Parathyroid adenoma (tissue), 2 donors: ENCODE data around the gene DGCR2.

ENCODE experiments used
- H2AFZ ChIP-seq: fragments of 300-600 bp; sonication (generic); one replicate; pipeline ENCODE4 v1.7.0; 2017; ENCODE audit warnings: antibody characterized with exemption, mild to moderate bottlenecking
- H3K27ac ChIP-seq: fragments of 300-600 bp; sonication (generic); one replicate; pipeline ENCODE4 v1.7.0; 2017
- H3K27me3 ChIP-seq: fragments of 300-600 bp; sonication (generic); one replicate; pipeline ENCODE4 v1.7.0; 2017; ENCODE audit warnings: low read length; ENCODE audit not compliant: control insufficient read depth, insufficient read depth
- H3K36me3 ChIP-seq: fragments of 300-600 bp; sonication (generic); one replicate; pipeline ENCODE4 v1.7.0; 2017; ENCODE audit warnings: low read length; ENCODE audit not compliant: control insufficient read depth, insufficient read depth
- H3K4me1 ChIP-seq: fragments of 300-600 bp; sonication (generic); one replicate; pipeline ENCODE4 v1.7.0; 2017; ENCODE audit warnings: control low read depth
- H3K4me2 ChIP-seq: fragments of 300-600 bp; sonication (generic); one replicate; pipeline ENCODE4 v1.7.0; 2017; ENCODE audit warnings: low read length
- H3K4me3 ChIP-seq: fragments of 300-600 bp; sonication (generic); one replicate; pipeline ENCODE4 v1.7.0; 2017; ENCODE audit warnings: low read depth, low read length
- H3K79me2 ChIP-seq: fragments of 300-600 bp; sonication (generic); one replicate; pipeline ENCODE4 v1.7.0; 2017; ENCODE audit warnings: control low read depth
- H3K9ac ChIP-seq: fragments of 300-600 bp; sonication (generic); one replicate; pipeline ENCODE4 v1.7.0; 2017; ENCODE audit warnings: mild to moderate bottlenecking
- H3K9me3 ChIP-seq: fragments of 300-600 bp; sonication (generic); one replicate; pipeline ENCODE4 v1.7.0; 2017; ENCODE audit warnings: low read length; ENCODE audit not compliant: control insufficient read depth
- TF ChIP-seq, protein P1 (sequence below): fragments of 300-600 bp; sonication (generic); IDR thresholded peaks from one replicate; pipeline ENCODE4 v1.7.0; 2017; ENCODE audit warnings: antibody characterized with exemption, mild to moderate bottlenecking
- donor health status: primary hyperparathyroidism.

Gene DGCR2

DNA sequence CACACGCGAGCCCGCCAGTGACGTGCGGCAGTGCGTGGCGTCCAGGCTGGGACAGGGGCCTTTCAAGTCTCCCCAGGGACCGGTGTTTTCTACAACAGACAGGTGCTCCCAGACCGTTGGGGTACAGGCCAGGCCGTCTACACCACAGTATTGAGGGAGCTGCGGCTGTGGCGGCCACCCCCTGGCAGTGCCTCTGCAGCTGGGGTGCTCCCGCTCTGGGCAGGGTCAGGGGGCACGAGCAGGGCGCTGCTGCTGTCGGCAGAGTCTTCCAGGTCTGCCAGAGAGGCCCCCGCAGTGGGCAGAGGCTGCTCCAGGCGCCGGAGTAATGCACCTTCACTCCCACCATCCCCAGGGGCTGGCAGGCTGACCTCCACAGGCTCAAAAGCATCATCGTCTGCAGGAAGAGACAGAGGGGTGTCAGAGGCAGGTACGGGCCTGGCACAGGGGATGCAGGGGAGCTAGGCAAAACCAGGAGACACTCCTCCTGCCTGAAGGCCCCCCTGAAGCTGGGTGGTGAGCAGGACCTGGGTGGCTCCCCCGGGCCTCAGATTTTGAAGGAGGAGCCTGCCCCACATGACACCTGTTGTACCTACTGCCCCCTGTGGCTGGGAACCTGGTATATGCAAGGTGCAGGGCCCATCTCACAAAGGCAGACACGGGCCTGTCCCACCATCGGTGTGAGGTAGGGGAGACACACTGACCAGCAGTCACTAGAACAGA, 83.3 kb downstream of the DGCR2 start:
- H3K4me1 ChIP-seq: no peaks in the 10 kb centered on the region
- H3K27ac ChIP-seq: no peak overlapping the region
- TF ChIP-seq, protein P1, sequence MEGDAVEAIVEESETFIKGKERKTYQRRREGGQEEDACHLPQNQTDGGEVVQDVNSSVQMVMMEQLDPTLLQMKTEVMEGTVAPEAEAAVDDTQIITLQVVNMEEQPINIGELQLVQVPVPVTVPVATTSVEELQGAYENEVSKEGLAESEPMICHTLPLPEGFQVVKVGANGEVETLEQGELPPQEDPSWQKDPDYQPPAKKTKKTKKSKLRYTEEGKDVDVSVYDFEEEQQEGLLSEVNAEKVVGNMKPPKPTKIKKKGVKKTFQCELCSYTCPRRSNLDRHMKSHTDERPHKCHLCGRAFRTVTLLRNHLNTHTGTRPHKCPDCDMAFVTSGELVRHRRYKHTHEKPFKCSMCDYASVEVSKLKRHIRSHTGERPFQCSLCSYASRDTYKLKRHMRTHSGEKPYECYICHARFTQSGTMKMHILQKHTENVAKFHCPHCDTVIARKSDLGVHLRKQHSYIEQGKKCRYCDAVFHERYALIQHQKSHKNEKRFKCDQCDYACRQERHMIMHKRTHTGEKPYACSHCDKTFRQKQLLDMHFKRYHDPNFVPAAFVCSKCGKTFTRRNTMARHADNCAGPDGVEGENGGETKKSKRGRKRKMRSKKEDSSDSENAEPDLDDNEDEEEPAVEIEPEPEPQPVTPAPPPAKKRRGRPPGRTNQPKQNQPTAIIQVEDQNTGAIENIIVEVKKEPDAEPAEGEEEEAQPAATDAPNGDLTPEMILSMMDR: no peak
- no peaks in the 10 kb centered on the region for H3K79me2 ChIP-seq
- no peak overlapping the region for H3K9ac ChIP-seq
- H3K4me2 ChIP-seq: no peak overlapping the region
- no peaks in the 10 kb centered on the region for H3K36me3 ChIP-seq
- H2AFZ ChIP-seq: no peak overlapping the region
- no peaks in the 10 kb centered on the region for H3K9me3 ChIP-seq
- no peak overlapping the region for H3K4me3 ChIP-seq
- no peaks in the 10 kb centered on the region for H3K27me3 ChIP-seq

DNA sequence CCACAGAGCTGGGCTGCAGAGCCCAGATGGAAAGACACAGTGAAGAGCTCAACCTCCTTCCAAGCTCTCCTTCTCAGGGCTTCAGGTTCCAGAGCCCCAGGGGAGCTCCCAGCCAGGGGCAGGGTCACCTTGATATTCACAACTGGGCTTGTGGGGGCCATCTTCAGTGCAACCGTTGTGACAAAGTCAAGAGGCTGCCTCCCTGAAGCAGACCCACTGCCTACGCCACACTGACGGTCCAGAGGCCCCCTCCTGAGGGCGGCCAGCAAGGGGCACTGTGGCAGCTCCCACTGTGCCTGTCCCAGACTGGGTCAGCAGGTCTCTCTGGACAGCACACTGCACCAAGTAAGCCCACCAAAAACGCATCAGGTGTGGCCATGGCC, 84.1 kb downstream of the DGCR2 start:
- no peak overlapping the region for H3K27ac ChIP-seq
- H3K36me3 ChIP-seq: no peaks in the 10 kb centered on the region
- no peak overlapping the region for H3K9ac ChIP-seq
- H3K4me3 ChIP-seq: no peak overlapping the region
- H3K9me3 ChIP-seq: no peaks in the 10 kb centered on the region
- no peak overlapping the region for H2AFZ ChIP-seq
- H3K4me1 ChIP-seq: no peaks in the 10 kb centered on the region
- H3K27me3 ChIP-seq: no peaks in the 10 kb centered on the region
- no peak overlapping the region for H3K4me2 ChIP-seq
- no peaks in the 10 kb centered on the region for H3K79me2 ChIP-seq
- TF ChIP-seq, protein P1: no peak

DNA sequence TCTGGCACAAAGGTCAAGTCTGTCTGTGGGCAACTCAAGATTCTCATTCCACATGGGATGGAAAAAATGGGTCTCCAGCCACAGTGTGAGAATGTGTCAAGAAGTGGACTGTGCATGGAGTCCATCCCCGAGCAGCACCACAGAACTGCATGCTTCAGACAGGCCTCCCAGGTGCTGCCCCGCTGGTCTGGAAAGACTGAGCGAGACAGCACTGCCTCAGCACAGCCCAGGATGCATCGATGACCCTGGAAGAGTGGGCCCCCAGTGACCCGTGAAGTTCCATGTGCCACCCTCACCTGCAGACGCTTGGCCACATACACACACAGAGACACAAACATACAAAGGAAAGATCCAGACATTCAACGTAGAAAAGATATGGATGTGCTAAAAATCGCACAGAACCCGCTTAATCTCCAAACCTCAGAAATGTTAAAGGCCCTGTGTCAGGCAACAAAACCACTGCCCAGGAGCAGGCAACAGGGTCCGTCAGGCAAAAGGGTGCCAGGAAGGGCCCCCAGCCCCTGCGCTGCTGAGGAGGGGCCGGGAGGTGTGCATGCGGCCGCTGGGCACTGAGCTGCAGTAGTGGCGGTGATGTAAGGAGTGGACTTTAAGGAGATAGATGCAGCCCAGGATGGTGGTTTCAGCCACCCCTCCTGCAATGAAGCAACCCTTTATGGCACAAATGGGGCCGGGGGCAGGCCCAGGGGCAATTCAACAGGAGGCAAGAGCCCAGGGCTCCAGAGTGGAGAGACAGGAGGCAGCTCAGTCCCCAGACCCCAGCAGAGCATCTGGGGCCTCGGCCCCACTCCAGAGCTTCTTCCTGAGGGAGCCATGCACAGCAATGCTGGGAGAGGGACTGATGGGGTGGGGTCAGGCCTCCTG, 84.7 kb downstream of the DGCR2 start:
- TF ChIP-seq, protein P1: no peak
- Histone ChIP-seq H3K27me3 (no peaks in the 10 kb centered on the region), H3K4me3 (no peak overlapping the region), H3K79me2 (no peaks in the 10 kb centered on the region), H3K27ac (no peak overlapping the region), H3K36me3 (no peaks in the 10 kb centered on the region), H3K4me2 (no peak overlapping the region), H2AFZ (no peak overlapping the region), H3K9ac (no peak overlapping the region), H3K4me1 (no peaks in the 10 kb centered on the region), H3K9me3 (no peaks in the 10 kb centered on the region)

DNA sequence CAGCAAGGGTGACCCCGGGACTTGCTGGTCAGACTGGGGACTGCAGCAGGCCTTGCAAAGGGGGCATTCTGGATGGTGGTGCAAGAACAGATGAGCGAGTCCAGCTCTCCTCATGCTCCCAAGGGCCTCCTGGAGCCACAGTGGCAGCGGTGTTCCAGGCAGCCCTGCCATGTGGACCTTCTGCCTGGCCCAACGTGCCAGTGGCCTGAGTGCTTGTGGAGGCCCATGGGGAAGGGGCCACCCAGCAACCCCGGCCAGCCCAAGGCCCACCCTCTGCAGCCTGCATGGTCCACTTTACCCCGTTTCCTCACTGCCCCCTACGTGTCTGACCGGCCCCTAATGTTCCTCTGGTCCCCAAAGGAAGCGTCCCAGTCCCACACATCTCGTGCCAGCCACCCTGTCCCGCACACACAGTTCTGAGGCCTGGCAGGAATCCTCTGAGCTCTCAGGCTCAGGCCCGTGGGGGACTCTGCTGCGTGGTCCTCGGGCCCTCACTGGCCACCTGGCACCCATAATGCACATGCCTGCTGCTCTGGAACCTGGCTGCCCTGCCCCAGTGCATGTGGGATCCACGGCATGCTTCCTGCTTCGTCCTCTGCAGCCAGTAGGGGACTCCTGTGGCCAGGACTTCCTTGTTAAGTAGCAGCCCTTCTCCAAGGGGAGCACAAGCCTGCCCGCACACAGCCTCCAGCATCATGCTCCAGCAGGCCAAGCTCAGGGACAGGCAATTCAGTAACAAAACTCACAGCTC, 85.5 kb downstream of the DGCR2 start:
- no peak overlapping the region for H2AFZ ChIP-seq
- H3K9me3 ChIP-seq: no peaks in the 10 kb centered on the region
- TF ChIP-seq, protein P1: no peak

More for the DNA sequence above, 85.5 kb downstream of the DGCR2 start:
- Histone ChIP-seq H3K27me3 (no peaks in the 10 kb centered on the region), H3K4me2 (no peak overlapping the region), H3K36me3 (no peaks in the 10 kb centered on the region), H3K4me3 (no peak overlapping the region), H3K79me2 (no peaks in the 10 kb centered on the region), H3K4me1 (no peaks in the 10 kb centered on the region), H3K27ac (no peak overlapping the region), H3K9ac (no peak overlapping the region)
